Calu3 (cell line): ENCODE results near the gene CGB2. TPM values are rescaled to one million over a fixed set of nuclear protein-coding genes. Genes with fewer than 3 reads are reported as not detected.

Source experiments
- BruUV-seq: library from RNA; stranded (reverse); fragments of 400-500 nt; replicated peaks from 2 replicates; lab custom pipeline; 2021; lab: Mats Ljungman, UMichigan
- CTCF ChIA-PET: fragments of 300-600 bp; sonication (Branson Sonifier 250); formaldehyde crosslinking; loops from one replicate; lab custom pipeline; 2022; ENCODE audit warnings: antibody characterized with exemption; lab: Charles Lee
- DNase-seq: peaks from one replicate; pipeline ENCODE4 v3.0.0; 2022
- H3K27ac Mint-ChIP-seq: one replicate; pipeline ENCODE4 v1.8.0; 2022; ENCODE audit warnings: mixed read lengths; ENCODE audit not compliant: unreplicated experiment
- H3K27me3 Mint-ChIP-seq: one replicate; pipeline ENCODE4 v1.8.0; 2022; ENCODE audit warnings: mixed read lengths; ENCODE audit not compliant: unreplicated experiment
- H3K36me3 Mint-ChIP-seq: one replicate; pipeline ENCODE4 v1.8.0; 2022; ENCODE audit warnings: mild to moderate bottlenecking, moderate library complexity, mixed read lengths; ENCODE audit not compliant: insufficient read depth, unreplicated experiment
- H3K4me1 Mint-ChIP-seq: one replicate; pipeline ENCODE4 v1.8.0; 2022; ENCODE audit warnings: mild to moderate bottlenecking, low read depth, mixed read lengths; ENCODE audit not compliant: unreplicated experiment
- H3K4me3 Mint-ChIP-seq: one replicate; pipeline ENCODE4 v1.8.0; 2022; ENCODE audit warnings: mild to moderate bottlenecking, low read depth, moderate library complexity, mixed read lengths; ENCODE audit not compliant: unreplicated experiment
- H3K9me3 Mint-ChIP-seq: one replicate; pipeline ENCODE4 v1.8.0; 2022; ENCODE audit warnings: low read depth, mixed read lengths; ENCODE audit not compliant: unreplicated experiment
- CTCF ChIP-seq: fragments of 200-600 bp; IDR thresholded peaks from one replicate; pipeline ENCODE4 v1.8.0; 2022; ENCODE audit warnings: antibody characterized with exemption; ENCODE audit not compliant: unreplicated experiment
- intact Hi-C: fragments of 100-400 bp; cut with micrococcal nuclease; formaldehyde crosslinking; loops from one replicate; pipeline ENCODE4 v1.10.0; 2022; ENCODE audit not compliant: unreplicated experiment
- microRNA-seq: library from miRNA; unstranded; fragments of <30 nt; microRNA quantifications from one replicate; pipeline ENCODE4 v1.2.0, GENCODE V29; 2022
- total RNA-seq: library from RNA; stranded (reverse); gene quantifications from 2 replicates; pipeline ENCODE4 v1.2.3, GENCODE V29; 2022

CGB2 gene
- total RNA-seq, 1 experiment from 2014 or later = 0.52 TPM

- Mint-ChIP-seq H3K4me3 (no peak overlapping the region), H3K27me3 (no peaks in the 10 kb centered on the region), H3K27ac (no peak overlapping the region), H3K9me3 (no peaks in the 10 kb centered on the region), H3K4me1 (peaks cover 19% of the 10 kb centered on the region), H3K36me3 (peaks cover 9% of the 10 kb centered on the region)
- CTCF ChIA-PET = no interaction called here
- intact Hi-C loops = no loop called here
- no TSS peak for BruUV-seq
- DNase-seq = no peak
- TF ChIP-seq CTCF = no peak
Observed at GRCh38 chr19:49080392-49080791, 48.7 kb downstream of the CGB2 start.

- CTCF ChIA-PET = no interaction called here
- no peaks in the 10 kb centered on the region for H3K9me3 Mint-ChIP-seq
- no peak for DNase-seq
- no peak for TF ChIP-seq CTCF
- peaks cover 13% of the 10 kb centered on the region for H3K4me1 Mint-ChIP-seq
- H3K27me3 Mint-ChIP-seq = no peaks in the 10 kb centered on the region
- H3K4me3 Mint-ChIP-seq = no peak overlapping the region
- peaks cover 17% of the 10 kb centered on the region for H3K36me3 Mint-ChIP-seq
- BruUV-seq = no TSS peak
- intact Hi-C loops = no loop called here
- no peak overlapping the region for H3K27ac Mint-ChIP-seq
Observed at GRCh38 chr19:49081273-49081672, 49.6 kb downstream of the CGB2 start.

Small RNA genes lying within 50 kb of the gene (microRNA-seq; reads per million reads assigned to microRNA genes)
- not detected for gene MIR6798

Other genes starting within 250 kb of the CGB2 start
- 84.4 and 91.0 TPM in 2 replicates for gene BCAT2, start 220.9 kb upstream of the CGB2 start, total RNA-seq
- 2.6 and 5.7 TPM in 2 replicates for gene HSD17B14, start 195.4 kb upstream of the CGB2 start, total RNA-seq
- gene PLEKHA4, start 163.3 kb upstream of the CGB2 start, total RNA-seq = 57.6 and 72.2 TPM in 2 replicates
- gene PPP1R15A, start 159.5 kb upstream of the CGB2 start, total RNA-seq = 118 TPM in 2 replicates
- gene TULP2, start 133.1 kb upstream of the CGB2 start, total RNA-seq = not detected in 2 replicates
- 162 and 173 TPM in 2 replicates for gene NUCB1, start 131.6 kb upstream of the CGB2 start, total RNA-seq
- 2.1 and 5.3 TPM in 2 replicates for gene DHDH, start 98.2 kb upstream of the CGB2 start, total RNA-seq
- gene BAX, start 77.0 kb upstream of the CGB2 start, total RNA-seq = 141 and 147 TPM in 2 replicates
- gene FTL, start 66.6 kb upstream of the CGB2 start, total RNA-seq = 1,459 and 1,979 TPM in 2 replicates
- 59.6 and 64.7 TPM in 2 replicates for gene GYS1, start 38.6 kb upstream of the CGB2 start, total RNA-seq
- 184 and 199 TPM in 2 replicates for gene RUVBL2, start 38.0 kb upstream of the CGB2 start, total RNA-seq
- 1.1 TPM in 1 of 2 replicates, not detected in the other for gene LHB, start 14.8 kb upstream of the CGB2 start, total RNA-seq
- 1.1 TPM in 1 of 2 replicates, not detected in the other for gene CGB3, start 7.6 kb upstream of the CGB2 start, total RNA-seq
- gene CGB1, start 5.0 kb downstream of the CGB2 start, total RNA-seq = not detected in 2 replicates
- 2.6 and 3.3 TPM in 2 replicates for gene CGB5, start 12.0 kb downstream of the CGB2 start, total RNA-seq
- gene CGB8, start 17.2 kb downstream of the CGB2 start, total RNA-seq = 0.54 and 0.56 TPM in 2 replicates
- gene CGB7, start 25.9 kb downstream of the CGB2 start, total RNA-seq = 0.66 and 1.0 TPM in 2 replicates
- gene NTF4, start 32.9 kb downstream of the CGB2 start, total RNA-seq = 0.69 and 0.83 TPM in 2 replicates
- gene KCNA7, start 40.8 kb downstream of the CGB2 start, total RNA-seq = not detected in 2 replicates
- gene SNRNP70, start 53.6 kb downstream of the CGB2 start, total RNA-seq = 310 and 325 TPM in 2 replicates
- 7.0 and 7.5 TPM in 2 replicates for gene LIN7B, start 82.5 kb downstream of the CGB2 start, total RNA-seq
- 1.9 and 2.0 TPM in 2 replicates for gene C19orf73, start 87.3 kb downstream of the CGB2 start, total RNA-seq
- 4.9 and 6.0 TPM in 2 replicates for gene PPFIA3, start 87.7 kb downstream of the CGB2 start, total RNA-seq
- not detected in 2 replicates for gene HRC, start 123.5 kb downstream of the CGB2 start, total RNA-seq
- 70.0 and 79.9 TPM in 2 replicates for gene TRPM4, start 125.9 kb downstream of the CGB2 start, total RNA-seq